Lower lobe of right lung (tissue), 2 donors: ENCODE results near the gene PEPD. TPM values are rescaled to one million over a fixed set of nuclear protein-coding genes. Genes with fewer than 3 reads are reported as not detected.

Experiments used
- ATAC-seq, 2 donors: fragments of 200-7000 bp; cut with Tn5 transposase; one replicate each; pipeline ENCODE4 v1.9.1; 2020 to 2022; ENCODE audit warnings: mild to moderate bottlenecking in 2 of 2, moderate library complexity in 2 of 2
- DNase-seq: peaks from one replicate; pipeline ENCODE4 v3.0.0-alpha.2; 2020
- H3K27ac ChIP-seq: fragments of 200-600 bp; one replicate; pipeline ENCODE4 v1.8.0; 2022
- H3K27me3 ChIP-seq: fragments of 200-600 bp; one replicate; pipeline ENCODE4 v1.8.0; 2022; ENCODE audit warnings: low read depth
- H3K36me3 ChIP-seq: fragments of 200-600 bp; one replicate; pipeline ENCODE4 v1.8.0; 2022; ENCODE audit warnings: mild to moderate bottlenecking
- H3K4me1 ChIP-seq: fragments of 200-600 bp; one replicate; pipeline ENCODE4 v1.8.0; 2022
- H3K4me3 ChIP-seq: fragments of 200-600 bp; one replicate; pipeline ENCODE4 v1.8.0; 2022; ENCODE audit warnings: mild to moderate bottlenecking
- H3K9me3 ChIP-seq: fragments of 200-600 bp; one replicate; pipeline ENCODE4 v1.8.0; 2022
- CTCF ChIP-seq: fragments of 200-600 bp; IDR thresholded peaks from one replicate; pipeline ENCODE4 v1.8.0; 2022; ENCODE audit warnings: antibody characterized with exemption, mild to moderate bottlenecking
- intact Hi-C: fragments of 100-400 bp; cut with DNase I; formaldehyde crosslinking; loops from one replicate; pipeline ENCODE4 v1.11.0; 2022
- total RNA-seq: library from RNA; stranded (reverse); fragmentation: NEBNext Ultra II Directional; extraction: Animal tissue kit (Norgen Biotek cat#: 25700); gene quantifications from one replicate; pipeline ENCODE4 v1.2.1, GENCODE V29; 2021
- donor health status: DM: no; HTN: yes; CAD: no; lungs with severe emphysema.

Gene PEPD
- total RNA-seq, 1 donor from 2014 or later: 94.0 TPM

GRCh38 chr19:33545217-33545981 lies 23.8 kb upstream of the PEPD start:
- Histone ChIP-seq H3K9me3 (no peaks in the 10 kb centered on the region), H3K27me3 (peaks cover 17% of the 10 kb centered on the region), H3K4me3 (no peak overlapping the region), H3K4me1 (no peaks in the 10 kb centered on the region), H3K27ac (no peak overlapping the region), H3K36me3 (no peaks in the 10 kb centered on the region)
- intact Hi-C loops: no loop called here
- no peak for DNase-seq
- TF ChIP-seq CTCF: no peak
- ATAC-seq: no peak

- Histone ChIP-seq H3K4me3 (no peak overlapping the region), H3K4me1 (no peaks in the 10 kb centered on the region), H3K36me3 (no peaks in the 10 kb centered on the region), H3K27me3 (peaks cover 21% of the 10 kb centered on the region), H3K9me3 (no peaks in the 10 kb centered on the region), H3K27ac (no peak overlapping the region)
- DNase-seq (no peak), ATAC-seq (no peak)
- no peak for TF ChIP-seq CTCF
- intact Hi-C loops: no loop called here
These were observed 13.6 kb upstream of the PEPD start for GRCh38 chr19:33535226-33535625.

- no peaks in the 10 kb centered on the region for H3K36me3 ChIP-seq
- ATAC-seq (peak in 1 of 2 donors; percentile 6), DNase-seq (no peak)
- TF ChIP-seq CTCF: no peak
- intact Hi-C loops: no loop called here
- no peak overlapping the region for H3K4me3 ChIP-seq
- H3K27me3 ChIP-seq: peaks cover 29% of the 10 kb centered on the region
- H3K27ac ChIP-seq: no peak overlapping the region
- no peaks in the 10 kb centered on the region for H3K4me1 ChIP-seq
- H3K9me3 ChIP-seq: no peaks in the 10 kb centered on the region
These were observed 11.4 kb upstream of the PEPD start for GRCh38 chr19:33532859-33533460.

- intact Hi-C loops: no loop called here
- no peak for ATAC-seq
- no peaks in the 10 kb centered on the region for H3K9me3 ChIP-seq
- no peak for DNase-seq
- no peaks in the 10 kb centered on the region for H3K36me3 ChIP-seq
- TF ChIP-seq CTCF: no peak
- H3K27me3 ChIP-seq: peaks cover 29% of the 10 kb centered on the region
- no peak overlapping the region for H3K27ac ChIP-seq
- H3K4me3 ChIP-seq: no peak overlapping the region
- H3K4me1 ChIP-seq: no peaks in the 10 kb centered on the region
These were observed 9.3 kb upstream of the PEPD start for GRCh38 chr19:33530842-33531241.

- no peak for TF ChIP-seq CTCF
- no peak for DNase-seq
- intact Hi-C loops: no loop called here
- Histone ChIP-seq H3K27me3 (peaks cover 29% of the 10 kb centered on the region), H3K27ac (no peak overlapping the region), H3K4me1 (no peaks in the 10 kb centered on the region), H3K4me3 (no peak overlapping the region), H3K36me3 (no peaks in the 10 kb centered on the region), H3K9me3 (no peaks in the 10 kb centered on the region)
- ATAC-seq: no peak
These were observed 8.7 kb upstream of the PEPD start for GRCh38 chr19:33530296-33530695.
